Liver (tissue), 3 donors: Measurements from ENCODE around the gene TRIM56.
"Not testable (repeated sequence)": the region's sequence is repeated elsewhere in the genome, so short reads cannot be mapped to it uniquely, and the experiment has no call there.

Experiments
- RAD21 ChIP-seq, 2 donors: IDR thresholded peaks; 2 replicates each; pipeline ENCODE4 v1.6.1; 2016; ENCODE audit warnings: antibody characterized with exemption in 2 of 2, mild to moderate bottlenecking in 2 of 2
- TF ChIP-seq, protein P1 (sequence below): fragments of 150-350 bp; IDR thresholded peaks from 2 replicates; pipeline ENCODE4 v1.5.1; 2017; ENCODE audit warnings: improper control_type of control experiment, low read depth, low read length; ENCODE audit not compliant: missing input control
- donor health status: healthy.
- donor health status: healthy.

GRCh38 chr7:101105248-101105647, 20.0 kb downstream of the TRIM56 start:
- TF ChIP-seq, protein P1, sequence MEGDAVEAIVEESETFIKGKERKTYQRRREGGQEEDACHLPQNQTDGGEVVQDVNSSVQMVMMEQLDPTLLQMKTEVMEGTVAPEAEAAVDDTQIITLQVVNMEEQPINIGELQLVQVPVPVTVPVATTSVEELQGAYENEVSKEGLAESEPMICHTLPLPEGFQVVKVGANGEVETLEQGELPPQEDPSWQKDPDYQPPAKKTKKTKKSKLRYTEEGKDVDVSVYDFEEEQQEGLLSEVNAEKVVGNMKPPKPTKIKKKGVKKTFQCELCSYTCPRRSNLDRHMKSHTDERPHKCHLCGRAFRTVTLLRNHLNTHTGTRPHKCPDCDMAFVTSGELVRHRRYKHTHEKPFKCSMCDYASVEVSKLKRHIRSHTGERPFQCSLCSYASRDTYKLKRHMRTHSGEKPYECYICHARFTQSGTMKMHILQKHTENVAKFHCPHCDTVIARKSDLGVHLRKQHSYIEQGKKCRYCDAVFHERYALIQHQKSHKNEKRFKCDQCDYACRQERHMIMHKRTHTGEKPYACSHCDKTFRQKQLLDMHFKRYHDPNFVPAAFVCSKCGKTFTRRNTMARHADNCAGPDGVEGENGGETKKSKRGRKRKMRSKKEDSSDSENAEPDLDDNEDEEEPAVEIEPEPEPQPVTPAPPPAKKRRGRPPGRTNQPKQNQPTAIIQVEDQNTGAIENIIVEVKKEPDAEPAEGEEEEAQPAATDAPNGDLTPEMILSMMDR, result not testable (repeated sequence)
- not testable (repeated sequence) for TF ChIP-seq RAD21 (IDR thresholded peaks at IDR 0.05)
